GM12878 (cell line): ENCODE data around the gene WSCD2.

Source experiments
- BRCA1 ChIP-seq: IDR thresholded peaks from 2 replicates; pipeline ENCODE4 v1.6.1; 2011; ENCODE audit warnings: low read depth, low read length, improper control_type of control experiment
- CTCF ChIP-seq, 3 experiments: IDR thresholded peaks in 2 of 3; conservative IDR thresholded peaks in 1 of 3; 2 replicates each; pipeline ENCODE4 v1.5.1; 2011; ENCODE audit warnings: low read depth in 3 of 3, low read length in 3 of 3, mild to moderate bottlenecking in 3 of 3, control low read depth in 2 of 3, moderate library complexity in 2 of 3, inconsistent platforms in 1 of 3, mixed read lengths in 1 of 3; ENCODE audit not compliant: control insufficient read depth in 2 of 3, insufficient read depth in 1 of 3; ENCODE audit errors: extremely low read depth in 1 of 3
- EGR1 ChIP-seq, 2 experiments: IDR thresholded peaks; 1 replicate in 1 of 2; 2 replicates in 1 of 2; pipeline ENCODE4 v1.6.1; 2011 to 2012; ENCODE audit warnings: low read depth in 2 of 2, low read length in 2 of 2, borderline replicate concordance in 1 of 2, mild to moderate bottlenecking in 1 of 2, moderate library complexity in 1 of 2
- ELK1 ChIP-seq: IDR thresholded peaks from 2 replicates; pipeline ENCODE4 v1.6.1; 2012; ENCODE audit warnings: low read depth, low read length, improper control_type of control experiment
- LARP7 ChIP-seq: fragments of 450-650 bp; IDR thresholded peaks from 2 replicates; pipeline ENCODE4 v1.6.1; 2017; ENCODE audit warnings: mild to moderate bottlenecking
- POLR2A ChIP-seq: IDR thresholded peaks from 2 replicates; pipeline ENCODE4 v1.6.1; 2011; ENCODE audit warnings: low read depth, mild to moderate bottlenecking, low read length
- SP1 ChIP-seq: IDR thresholded peaks from one replicate; pipeline ENCODE4 v1.6.1; 2011; ENCODE audit warnings: low read depth, low read length
- YY1 ChIP-seq: IDR thresholded peaks from 2 replicates; pipeline ENCODE4 v1.6.1; 2011; ENCODE audit warnings: low read depth, mild to moderate bottlenecking, low read length
- ZNF384 ChIP-seq: IDR thresholded peaks from 2 replicates; pipeline ENCODE4 v1.6.1; 2012; ENCODE audit warnings: low read depth, mild to moderate bottlenecking, low read length, improper control_type of control experiment, borderline replicate concordance

GRCh38 chr12:108254030-108254429, 124.9 kb downstream of the WSCD2 start:
- no peak for TF ChIP-seq ZNF384
- no peak for TF ChIP-seq YY1
- TF ChIP-seq LARP7: no peak
- TF ChIP-seq CTCF (IDR thresholded peaks at IDR 0.05 in 2 of 3, conservative IDR thresholded peaks at IDR 0.05 in 1 of 3; ENCODE audit: control insufficient read depth in 2 of 3, extremely low read depth in 1 of 3, insufficient read depth in 1 of 3, low read depth in 3 of 3, low read length in 3 of 3): no peak
- no peak for TF ChIP-seq EGR1 (IDR thresholded peaks at IDR 0.05; ENCODE audit: borderline replicate concordance in 1 of 2, low read depth in 2 of 2, low read length in 2 of 2)
- no peak for TF ChIP-seq BRCA1
- no peak for TF ChIP-seq ELK1
- TF ChIP-seq SP1: no peak
- TF ChIP-seq POLR2A: no peak
